Measurements from ENCODE around the gene UNC45B.

The UNC45B gene

GRCh38 chr17:35185849-35186248, 38.2 kb downstream of the UNC45B start:
- no peaks in the 10 kb centered on the region for H3K36me3 ChIP-seq (ENCODE audit: control insufficient read depth in 1 of 2, insufficient read depth in 2 of 2, low read depth in 1 of 2, low read length in 2 of 2)
- no peak for DNase-seq
- no peak overlapping the region for H3K4ac ChIP-seq (ENCODE audit: low read depth in 1 of 2, low read length in 2 of 2)
- H3K9ac ChIP-seq (ENCODE audit: low read length) = no peak overlapping the region
- no peak overlapping the region for H2AK5ac ChIP-seq (ENCODE audit: low read length, severe bottlenecking)
- no peak overlapping the region for H3K23ac ChIP-seq (ENCODE audit: low read length in 2 of 2)
- no peak overlapping the region for H3K27ac ChIP-seq (ENCODE audit: low read length, poor library complexity, severe bottlenecking)
- no peak overlapping the region for H3K18ac ChIP-seq (ENCODE audit: low read depth in 1 of 2, low read length in 2 of 2)
- no peaks in the 10 kb centered on the region for H3K4me1 ChIP-seq (ENCODE audit: control insufficient read depth, insufficient read depth, low read depth, low read length)
- H3K14ac ChIP-seq (ENCODE audit: low read length in 2 of 2) = no peak overlapping the region
- WGBS = 17% methylated on average over 1 of the region's 1 CpG
- H3K4me3 ChIP-seq (ENCODE audit: insufficient read depth in 1 of 2, low read depth in 1 of 2, low read length in 2 of 2) = no peak overlapping the region
- no peaks in the 10 kb centered on the region for H3K79me1 ChIP-seq (replicated peaks; ENCODE audit: low read length, poor library complexity, severe bottlenecking)
- H4K91ac ChIP-seq (ENCODE audit: low read length) = no peak overlapping the region
- no peak overlapping the region for H2BK5ac ChIP-seq (ENCODE audit: low read depth, low read length, poor library complexity, severe bottlenecking)
- no peak overlapping the region for H3K4me2 ChIP-seq (ENCODE audit: low read length, poor library complexity, severe bottlenecking)
- H3K27me3 ChIP-seq (ENCODE audit: control insufficient read depth in 1 of 2, insufficient read depth in 1 of 2, low read length in 2 of 2) = peaks cover 8 to 27% of the 10 kb centered on the region in 2 experiments
- no peaks in the 10 kb centered on the region for H3K9me3 ChIP-seq (ENCODE audit: control insufficient read depth, low read length)
- no peak overlapping the region for H2AFZ ChIP-seq (ENCODE audit: low read depth, low read length)
- no peak overlapping the region for H2BK120ac ChIP-seq (ENCODE audit: low read depth, low read length)
- no peak overlapping the region for H2BK15ac ChIP-seq (ENCODE audit: low read depth, poor library complexity, severe bottlenecking)
- H4K8ac ChIP-seq (ENCODE audit: low read length) = no peak overlapping the region
- no peak overlapping the region for H2BK12ac ChIP-seq (ENCODE audit: low read length in 2 of 2)

- Histone ChIP-seq H2BK120ac (ENCODE audit: low read depth, low read length) (no peak overlapping the region), H3K9me3 (ENCODE audit: control insufficient read depth, low read length) (no peaks in the 10 kb centered on the region), H3K18ac (ENCODE audit: low read depth in 1 of 2, low read length in 2 of 2) (no peak overlapping the region), H4K8ac (ENCODE audit: low read length) (no peak overlapping the region), H3K14ac (ENCODE audit: low read length in 2 of 2) (no peak overlapping the region), H3K4ac (ENCODE audit: low read depth in 1 of 2, low read length in 2 of 2) (no peak overlapping the region), H2BK12ac (ENCODE audit: low read length in 2 of 2) (no peak overlapping the region), H3K4me1 (ENCODE audit: control insufficient read depth, insufficient read depth, low read depth, low read length) (no peaks in the 10 kb centered on the region), H3K23ac (ENCODE audit: low read length in 2 of 2) (no peak overlapping the region), H2AFZ (ENCODE audit: low read depth, low read length) (no peak overlapping the region), H3K4me3 (ENCODE audit: insufficient read depth in 1 of 2, low read depth in 1 of 2, low read length in 2 of 2) (no peak overlapping the region), H3K36me3 (ENCODE audit: control insufficient read depth in 1 of 2, insufficient read depth in 2 of 2, low read depth in 1 of 2, low read length in 2 of 2) (no peaks in the 10 kb centered on the region), H2BK15ac (ENCODE audit: low read depth, poor library complexity, severe bottlenecking) (no peak overlapping the region), H2BK5ac (ENCODE audit: low read depth, low read length, poor library complexity, severe bottlenecking) (no peak overlapping the region), H3K27me3 (ENCODE audit: control insufficient read depth in 1 of 2, insufficient read depth in 1 of 2, low read length in 2 of 2) (peaks cover 8 to 24% of the 10 kb centered on the region in 2 experiments), H4K91ac (ENCODE audit: low read length) (no peak overlapping the region), H3K4me2 (ENCODE audit: low read length, poor library complexity, severe bottlenecking) (no peak overlapping the region), H2AK5ac (ENCODE audit: low read length, severe bottlenecking) (no peak overlapping the region), H3K27ac (ENCODE audit: low read length, poor library complexity, severe bottlenecking) (no peak overlapping the region), H3K79me1 (replicated peaks; ENCODE audit: low read length, poor library complexity, severe bottlenecking) (no peaks in the 10 kb centered on the region), H3K9ac (ENCODE audit: low read length) (no peak overlapping the region)
- 72% methylated on average over 2 of the region's 2 CpGs for WGBS
- no peak for DNase-seq
Observed at GRCh38 chr17:35187481-35187880, 39.9 kb downstream of the UNC45B start.

- no peak overlapping the region for H3K18ac ChIP-seq (ENCODE audit: low read depth in 1 of 2, low read length in 2 of 2)
- H3K4me1 ChIP-seq (ENCODE audit: control insufficient read depth, insufficient read depth, low read depth, low read length) = no peaks in the 10 kb centered on the region
- H2BK12ac ChIP-seq (ENCODE audit: low read length in 2 of 2) = no peak overlapping the region
- no peak overlapping the region for H3K4ac ChIP-seq (ENCODE audit: low read depth in 1 of 2, low read length in 2 of 2)
- no peak overlapping the region for H3K23ac ChIP-seq (ENCODE audit: low read length in 2 of 2)
- no peak for DNase-seq
- no peak overlapping the region for H3K4me3 ChIP-seq (ENCODE audit: insufficient read depth in 1 of 2, low read depth in 1 of 2, low read length in 2 of 2)
- no peak overlapping the region for H2BK15ac ChIP-seq (ENCODE audit: low read depth, poor library complexity, severe bottlenecking)
- H4K8ac ChIP-seq (ENCODE audit: low read length) = no peak overlapping the region
- H3K9ac ChIP-seq (ENCODE audit: low read length) = no peak overlapping the region
- no peak overlapping the region for H3K4me2 ChIP-seq (ENCODE audit: low read length, poor library complexity, severe bottlenecking)
- no peak overlapping the region for H3K14ac ChIP-seq (ENCODE audit: low read length in 2 of 2)
- no peak overlapping the region for H4K91ac ChIP-seq (ENCODE audit: low read length)
- no peak overlapping the region for H2AK5ac ChIP-seq (ENCODE audit: low read length, severe bottlenecking)
- H3K27ac ChIP-seq (ENCODE audit: low read length, poor library complexity, severe bottlenecking) = no peak overlapping the region
- no peaks in the 10 kb centered on the region for H3K36me3 ChIP-seq (ENCODE audit: control insufficient read depth in 1 of 2, insufficient read depth in 2 of 2, low read depth in 1 of 2, low read length in 2 of 2)
- H2BK120ac ChIP-seq (ENCODE audit: low read depth, low read length) = no peak overlapping the region
- peaks cover 4 to 19% of the 10 kb centered on the region in 2 experiments for H3K27me3 ChIP-seq (ENCODE audit: control insufficient read depth in 1 of 2, insufficient read depth in 1 of 2, low read length in 2 of 2)
- H2AFZ ChIP-seq (ENCODE audit: low read depth, low read length) = no peak overlapping the region
- no peaks in the 10 kb centered on the region for H3K9me3 ChIP-seq (ENCODE audit: control insufficient read depth, low read length)
- WGBS = 13% methylated on average over 1 of the region's 2 CpGs
- no peaks in the 10 kb centered on the region for H3K79me1 ChIP-seq (replicated peaks; ENCODE audit: low read length, poor library complexity, severe bottlenecking)
- H2BK5ac ChIP-seq (ENCODE audit: low read depth, low read length, poor library complexity, severe bottlenecking) = no peak overlapping the region
Observed at GRCh38 chr17:35188111-35188510, 40.5 kb downstream of the UNC45B start.

GRCh38 chr17:35189291-35189690, 41.7 kb downstream of the UNC45B start:
- H3K9me3 ChIP-seq (ENCODE audit: control insufficient read depth, low read length) = no peaks in the 10 kb centered on the region
- no peak overlapping the region for H3K4ac ChIP-seq (ENCODE audit: low read depth in 1 of 2, low read length in 2 of 2)
- no peak overlapping the region for H3K14ac ChIP-seq (ENCODE audit: low read length in 2 of 2)
- no peak overlapping the region for H3K27ac ChIP-seq (ENCODE audit: low read length, poor library complexity, severe bottlenecking)
- H4K91ac ChIP-seq (ENCODE audit: low read length) = no peak overlapping the region
- no peak overlapping the region for H2BK5ac ChIP-seq (ENCODE audit: low read depth, low read length, poor library complexity, severe bottlenecking)
- no peaks in the 10 kb centered on the region for H3K4me1 ChIP-seq (ENCODE audit: control insufficient read depth, insufficient read depth, low read depth, low read length)
- H3K4me3 ChIP-seq (ENCODE audit: insufficient read depth in 1 of 2, low read depth in 1 of 2, low read length in 2 of 2) = no peak overlapping the region
- H3K79me1 ChIP-seq (replicated peaks; ENCODE audit: low read length, poor library complexity, severe bottlenecking) = no peaks in the 10 kb centered on the region
- no peak overlapping the region for H3K18ac ChIP-seq (ENCODE audit: low read depth in 1 of 2, low read length in 2 of 2)
- WGBS = 68% methylated on average over 3 of the region's 3 CpGs
- H3K27me3 ChIP-seq (ENCODE audit: control insufficient read depth in 1 of 2, insufficient read depth in 1 of 2, low read length in 2 of 2) = peaks cover 0 to 8% of the 10 kb centered on the region in 2 experiments
- no peak overlapping the region for H2AK5ac ChIP-seq (ENCODE audit: low read length, severe bottlenecking)
- no peak overlapping the region for H3K4me2 ChIP-seq (ENCODE audit: low read length, poor library complexity, severe bottlenecking)
- no peak overlapping the region for H2AFZ ChIP-seq (ENCODE audit: low read depth, low read length)
- no peak overlapping the region for H2BK120ac ChIP-seq (ENCODE audit: low read depth, low read length)
- H3K9ac ChIP-seq (ENCODE audit: low read length) = no peak overlapping the region
- no peaks in the 10 kb centered on the region for H3K36me3 ChIP-seq (ENCODE audit: control insufficient read depth in 1 of 2, insufficient read depth in 2 of 2, low read depth in 1 of 2, low read length in 2 of 2)
- no peak overlapping the region for H2BK12ac ChIP-seq (ENCODE audit: low read length in 2 of 2)
- no peak overlapping the region for H2BK15ac ChIP-seq (ENCODE audit: low read depth, poor library complexity, severe bottlenecking)
- H3K23ac ChIP-seq (ENCODE audit: low read length in 2 of 2) = no peak overlapping the region
- DNase-seq = no peak
- H4K8ac ChIP-seq (ENCODE audit: low read length) = no peak overlapping the region

Measured in mesenchymal stem cell (in vitro differentiated cells and primary cell).